GM18526 (cell line): ENCODE measurements around the gene SPX.

Experiments
- POLR2A ChIP-seq: IDR thresholded peaks from 3 replicates; pipeline ENCODE4 v1.6.1; 2011; ENCODE audit not compliant: insufficient read length; ENCODE audit errors: extremely low read depth

The SPX gene

GRCh38 chr12:21558100-21558679, 32.1 kb downstream of the SPX start:
- no peak for TF ChIP-seq POLR2A

DNA sequence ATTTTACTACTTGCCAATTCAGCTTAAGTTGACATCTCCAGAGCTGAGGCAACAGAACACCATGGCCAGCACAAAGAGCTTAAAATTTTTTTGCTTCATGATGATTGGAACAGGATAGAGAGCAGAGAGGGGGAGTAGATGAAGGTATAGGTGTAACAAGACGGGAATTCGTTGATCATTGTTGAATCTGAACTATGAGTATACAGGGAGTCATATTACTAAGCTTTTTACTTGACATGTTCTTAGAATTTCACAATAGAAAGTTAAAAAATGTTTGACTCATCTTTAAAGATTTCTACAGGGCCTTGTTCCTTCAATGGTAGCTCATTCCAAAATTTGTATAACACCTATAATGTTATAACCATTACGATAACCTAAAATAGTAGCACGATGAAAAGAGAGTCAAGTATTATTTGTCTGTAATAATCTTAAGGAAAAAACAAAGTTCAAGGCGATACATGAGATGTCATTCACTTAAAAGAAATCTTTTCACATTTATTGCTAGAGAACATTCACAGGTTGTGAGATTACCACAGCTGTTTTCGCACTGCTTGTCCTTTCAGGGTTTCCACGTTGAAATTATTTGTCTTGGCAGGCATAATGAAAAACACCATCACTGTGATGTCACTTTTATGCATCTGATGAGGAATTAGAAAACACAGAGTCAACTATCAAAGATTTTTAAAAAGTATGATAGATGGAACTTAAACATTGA, 33.9 kb downstream of the SPX start:
- TF ChIP-seq POLR2A: no peak

DNA sequence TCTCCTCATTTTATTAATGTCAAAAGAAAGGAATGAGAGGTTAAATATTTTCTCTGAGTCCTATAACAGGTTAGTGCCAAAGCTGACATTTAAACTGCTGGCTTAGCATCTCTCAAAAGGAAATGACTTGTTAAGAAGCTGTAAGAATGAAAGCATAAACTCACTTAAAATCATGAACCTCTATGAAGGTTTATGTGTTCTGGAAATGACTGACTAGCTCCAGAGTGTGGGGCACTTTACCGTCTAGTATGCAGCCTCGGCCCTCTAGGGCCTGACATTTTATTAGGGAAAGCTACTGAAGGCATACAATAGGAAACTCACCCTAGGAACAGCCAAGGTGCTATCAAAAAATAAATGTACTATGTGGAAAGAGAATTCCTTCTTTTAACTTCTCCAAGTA, 35.1 kb downstream of the SPX start:
- no peak for TF ChIP-seq POLR2A

DNA sequence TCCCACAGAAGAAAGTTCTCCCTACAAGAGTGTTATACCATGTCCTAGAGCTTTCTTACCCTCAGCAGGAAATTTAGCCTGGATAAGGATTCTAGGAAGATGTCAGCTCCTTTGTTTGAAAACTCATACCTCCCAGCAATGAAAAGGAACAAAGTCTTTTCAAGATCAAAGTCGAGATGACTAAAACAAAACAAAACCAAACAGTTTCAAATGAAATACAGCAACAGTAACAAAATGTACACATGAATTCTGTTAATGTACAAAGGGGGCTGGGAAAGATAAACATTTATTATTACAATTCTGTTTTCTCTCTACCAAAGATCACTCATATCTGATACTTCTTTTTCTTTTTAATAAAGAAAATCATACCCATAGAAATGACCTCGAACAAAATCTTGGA, 36.8 kb downstream of the SPX start:
- TF ChIP-seq POLR2A: no peak

DNA sequence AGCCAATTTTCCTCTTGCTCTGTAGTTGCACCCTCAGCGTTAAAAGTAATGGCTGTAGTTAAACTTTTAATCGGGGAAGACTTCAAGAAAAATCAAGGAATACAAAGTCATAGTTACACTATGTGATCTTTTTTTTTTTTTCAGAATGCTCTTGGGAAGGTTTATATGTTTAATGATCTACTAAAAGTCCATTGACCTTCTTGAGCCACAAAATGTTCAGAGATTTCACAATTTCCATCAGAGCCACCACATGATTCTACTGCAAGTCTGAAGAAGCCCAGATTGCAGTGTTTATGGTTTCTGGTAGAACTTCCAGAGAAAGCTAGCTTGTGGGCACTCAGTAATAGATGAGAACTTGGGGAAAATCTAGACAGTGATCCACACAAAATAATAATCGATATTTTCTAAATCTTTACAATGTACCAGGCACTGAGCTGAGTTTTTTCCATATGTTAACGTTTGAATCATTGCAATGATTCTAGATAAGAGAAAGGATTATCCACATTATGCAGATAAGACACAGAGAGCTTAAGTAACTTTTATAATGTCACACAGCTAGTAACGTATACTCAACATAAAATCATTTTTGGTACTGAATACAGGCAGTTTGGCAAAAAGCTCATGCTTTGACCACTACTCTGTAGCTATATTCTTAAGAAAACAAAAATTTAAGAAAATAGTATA, 40.3 kb downstream of the SPX start:
- TF ChIP-seq POLR2A: no peak

DNA sequence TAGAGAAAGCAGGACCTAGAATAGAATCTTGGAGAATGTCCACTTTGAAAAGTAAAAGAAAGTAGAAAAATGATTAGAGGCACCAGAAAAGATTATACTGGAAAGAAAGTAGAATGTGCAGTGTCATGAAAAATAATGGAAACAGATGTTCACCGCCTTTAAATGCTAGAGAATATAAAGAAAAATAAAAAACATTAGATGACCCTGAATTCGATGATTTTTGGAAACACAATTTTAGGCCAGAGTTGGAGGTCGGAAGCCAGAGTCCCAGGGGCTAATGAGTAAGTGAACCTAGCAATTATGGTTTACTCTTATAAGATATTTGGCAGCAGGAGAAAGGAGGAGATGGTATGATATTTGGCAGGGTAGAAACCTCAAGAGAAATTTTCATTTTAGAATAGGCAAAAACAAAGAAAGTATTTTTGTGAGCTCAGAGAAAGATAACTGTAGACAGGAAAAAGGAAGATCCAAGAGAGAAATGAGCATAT, 40.9 kb downstream of the SPX start:
- TF ChIP-seq POLR2A: no peak

GRCh38 chr12:21568115-21568514, 42.0 kb downstream of the SPX start:
- TF ChIP-seq POLR2A: no peak

DNA sequence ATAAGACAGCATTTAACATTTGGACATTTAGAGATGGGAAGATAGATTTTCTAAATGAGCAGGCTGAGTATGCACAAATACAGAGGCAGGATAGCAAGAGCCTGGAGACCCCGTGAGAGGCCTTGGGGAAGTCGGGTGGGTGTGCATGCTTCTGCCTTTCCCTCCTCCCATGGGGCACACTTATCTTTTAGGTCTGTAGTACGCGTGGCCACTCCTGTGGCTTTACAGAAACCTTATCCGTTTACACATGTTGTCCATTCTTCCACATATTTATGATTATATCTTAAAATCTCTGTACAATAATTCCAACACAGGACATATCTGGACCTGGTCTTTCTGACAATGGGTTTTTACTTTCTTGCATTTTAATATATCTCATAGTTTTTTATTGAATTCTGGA, 45.0 kb downstream of the SPX start:
- no peak for TF ChIP-seq POLR2A

GRCh38 chr12:21573733-21574358, 47.8 kb downstream of the SPX start:
- no peak for TF ChIP-seq POLR2A

- no peak for TF ChIP-seq POLR2A
These were observed 50.3 kb downstream of the SPX start for GRCh38 chr12:21576431-21576830.

DNA sequence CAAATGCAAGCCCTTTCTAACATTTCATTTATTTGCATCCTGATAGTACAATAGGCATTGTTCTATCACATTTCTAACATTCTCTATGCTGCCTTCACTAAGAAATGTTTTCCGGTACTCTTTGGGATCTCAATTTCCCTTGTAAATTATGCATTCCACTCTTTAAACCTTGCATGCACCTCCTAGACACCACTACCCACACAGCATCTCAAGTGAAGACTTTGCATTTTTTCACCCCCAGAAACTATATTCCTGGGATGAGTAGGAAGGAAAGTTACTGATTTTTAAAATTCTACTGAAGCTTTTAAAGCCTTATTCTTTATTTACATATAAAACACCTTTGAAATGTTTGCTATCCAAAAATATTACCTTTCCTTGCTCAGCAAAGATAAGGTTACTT, 51.4 kb downstream of the SPX start:
- no peak for TF ChIP-seq POLR2A

GRCh38 chr12:21580748-21581516, 54.8 kb downstream of the SPX start:
- no peak for TF ChIP-seq POLR2A
